ENCODE data around the gene LAMA5. TPM values are rescaled to one million over a fixed set of nuclear protein-coding genes. Genes with fewer than 3 reads are reported as not detected.

LAMA5 gene
- total RNA-seq, 4 donors from 2014 or later, result 95.2 to 230 (median 139) TPM

DNA sequence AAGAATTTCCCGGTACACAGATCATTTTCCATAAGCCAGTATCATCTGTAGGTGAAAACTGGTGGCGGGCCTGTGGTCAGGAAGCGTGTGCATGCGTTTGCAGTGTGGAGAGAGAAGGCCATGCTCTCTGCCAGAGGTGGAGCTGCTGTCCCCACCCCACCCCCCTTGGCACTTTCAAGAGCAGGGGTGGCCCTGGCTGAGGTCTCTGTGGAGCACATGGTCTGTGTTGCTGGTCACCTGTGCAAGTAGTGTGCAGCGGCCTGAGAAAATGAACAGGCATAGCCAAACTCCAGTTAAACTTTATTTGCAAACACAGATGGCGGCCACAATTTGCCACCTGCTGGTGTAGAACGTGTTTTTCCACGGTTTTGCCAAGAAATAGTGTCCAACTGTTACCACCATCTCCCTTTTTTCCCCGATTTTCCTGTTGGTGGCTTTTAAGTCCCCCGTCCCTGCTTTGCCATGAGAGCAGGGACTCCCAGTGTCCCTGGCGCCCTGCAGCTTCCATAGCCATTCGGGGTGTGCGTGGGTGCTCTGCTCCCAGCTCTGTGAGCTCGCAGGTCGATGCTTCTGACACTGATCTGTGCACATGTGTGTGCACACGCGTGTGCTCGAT lies 61.9 kb downstream of the LAMA5 start:
- DNase-seq (ENCODE audit: low spot score in 2 of 2), result no peak
- no peaks in the 10 kb centered on the region for H3K27me3 ChIP-seq
- H3K36me3 ChIP-seq, result peaks cover 10 to 61% (median 28%) of the 10 kb centered on the region in 3 donors
- no peak overlapping the region for H3K4me3 ChIP-seq
- H3K27ac ChIP-seq, result no peak overlapping the region
- 77 to 81% methylated on average over 18 of the region's 18 CpGs for WGBS, 2 donors
- H3K4me1 ChIP-seq, result peaks cover 4 to 45% (median 18%) of the 10 kb centered on the region in 4 donors
- H3K9me3 ChIP-seq, result no peaks in the 10 kb centered on the region
- TF ChIP-seq, protein P1, sequence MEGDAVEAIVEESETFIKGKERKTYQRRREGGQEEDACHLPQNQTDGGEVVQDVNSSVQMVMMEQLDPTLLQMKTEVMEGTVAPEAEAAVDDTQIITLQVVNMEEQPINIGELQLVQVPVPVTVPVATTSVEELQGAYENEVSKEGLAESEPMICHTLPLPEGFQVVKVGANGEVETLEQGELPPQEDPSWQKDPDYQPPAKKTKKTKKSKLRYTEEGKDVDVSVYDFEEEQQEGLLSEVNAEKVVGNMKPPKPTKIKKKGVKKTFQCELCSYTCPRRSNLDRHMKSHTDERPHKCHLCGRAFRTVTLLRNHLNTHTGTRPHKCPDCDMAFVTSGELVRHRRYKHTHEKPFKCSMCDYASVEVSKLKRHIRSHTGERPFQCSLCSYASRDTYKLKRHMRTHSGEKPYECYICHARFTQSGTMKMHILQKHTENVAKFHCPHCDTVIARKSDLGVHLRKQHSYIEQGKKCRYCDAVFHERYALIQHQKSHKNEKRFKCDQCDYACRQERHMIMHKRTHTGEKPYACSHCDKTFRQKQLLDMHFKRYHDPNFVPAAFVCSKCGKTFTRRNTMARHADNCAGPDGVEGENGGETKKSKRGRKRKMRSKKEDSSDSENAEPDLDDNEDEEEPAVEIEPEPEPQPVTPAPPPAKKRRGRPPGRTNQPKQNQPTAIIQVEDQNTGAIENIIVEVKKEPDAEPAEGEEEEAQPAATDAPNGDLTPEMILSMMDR (IDR thresholded peaks at IDR 0.05), result no peak
- TF ChIP-seq POLR2A (IDR thresholded peaks at IDR 0.05) (no peak), EP300 (IDR thresholded peaks at IDR 0.05) (no peak)

DNA sequence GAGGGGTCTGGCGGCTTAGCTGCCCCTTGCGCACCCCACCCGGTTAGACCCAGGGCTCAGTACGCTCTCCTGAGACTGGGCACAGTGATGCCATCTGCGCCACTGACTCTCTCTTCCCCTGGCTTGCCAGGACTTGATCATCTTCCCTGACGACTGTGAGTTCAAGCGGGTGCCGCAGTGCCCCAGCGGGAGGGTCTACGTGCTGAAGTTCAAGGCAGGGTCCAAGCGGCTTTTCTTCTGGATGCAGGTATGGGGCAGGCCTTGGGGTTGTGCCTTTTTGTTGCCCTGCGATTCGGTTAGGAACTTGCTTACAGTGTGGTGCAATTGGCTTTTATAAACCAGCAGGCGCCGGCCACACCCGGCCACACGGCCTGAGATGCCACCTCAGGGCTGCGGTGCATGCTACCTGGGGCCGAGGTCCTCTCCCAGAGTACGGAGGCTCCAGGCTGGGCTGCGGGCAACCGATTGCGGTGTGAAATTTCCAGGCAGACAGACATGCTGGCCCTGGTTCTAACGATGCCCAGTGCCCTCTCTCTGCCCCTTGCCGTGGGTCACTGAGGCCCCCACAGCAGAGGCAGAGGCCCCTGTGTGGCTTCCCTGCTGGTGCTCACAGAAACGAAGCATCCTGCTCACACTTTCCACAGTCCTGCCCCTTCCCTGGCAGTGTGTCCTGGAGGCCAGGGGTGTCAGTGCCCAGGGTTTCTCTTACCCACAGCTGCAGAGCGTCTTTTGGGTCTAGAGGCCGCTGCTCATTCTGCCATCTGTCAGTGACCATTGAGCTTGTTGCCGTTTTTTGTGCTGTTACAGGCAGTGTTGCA lies 62.6 kb downstream of the LAMA5 start:
- Histone ChIP-seq H3K36me3 (peaks cover 10 to 54% (median 28%) of the 10 kb centered on the region in 3 donors), H3K27me3 (no peaks in the 10 kb centered on the region), H3K4me3 (peak overlapping the region; percentile 56 to 89 (median 76)), H3K27ac (peak overlapping the region in 2 of 4 donors; percentile 99), H3K9me3 (no peaks in the 10 kb centered on the region), H3K4me1 (peaks cover 4 to 45% (median 18%) of the 10 kb centered on the region in 4 donors)
- TF ChIP-seq, protein P1 (IDR thresholded peaks at IDR 0.05), result no peak
- DNase-seq (ENCODE audit: low spot score in 2 of 2), result no peak
- WGBS, 2 donors, result 73 to 75% methylated on average over 29 of the region's 29 CpGs

DNA sequence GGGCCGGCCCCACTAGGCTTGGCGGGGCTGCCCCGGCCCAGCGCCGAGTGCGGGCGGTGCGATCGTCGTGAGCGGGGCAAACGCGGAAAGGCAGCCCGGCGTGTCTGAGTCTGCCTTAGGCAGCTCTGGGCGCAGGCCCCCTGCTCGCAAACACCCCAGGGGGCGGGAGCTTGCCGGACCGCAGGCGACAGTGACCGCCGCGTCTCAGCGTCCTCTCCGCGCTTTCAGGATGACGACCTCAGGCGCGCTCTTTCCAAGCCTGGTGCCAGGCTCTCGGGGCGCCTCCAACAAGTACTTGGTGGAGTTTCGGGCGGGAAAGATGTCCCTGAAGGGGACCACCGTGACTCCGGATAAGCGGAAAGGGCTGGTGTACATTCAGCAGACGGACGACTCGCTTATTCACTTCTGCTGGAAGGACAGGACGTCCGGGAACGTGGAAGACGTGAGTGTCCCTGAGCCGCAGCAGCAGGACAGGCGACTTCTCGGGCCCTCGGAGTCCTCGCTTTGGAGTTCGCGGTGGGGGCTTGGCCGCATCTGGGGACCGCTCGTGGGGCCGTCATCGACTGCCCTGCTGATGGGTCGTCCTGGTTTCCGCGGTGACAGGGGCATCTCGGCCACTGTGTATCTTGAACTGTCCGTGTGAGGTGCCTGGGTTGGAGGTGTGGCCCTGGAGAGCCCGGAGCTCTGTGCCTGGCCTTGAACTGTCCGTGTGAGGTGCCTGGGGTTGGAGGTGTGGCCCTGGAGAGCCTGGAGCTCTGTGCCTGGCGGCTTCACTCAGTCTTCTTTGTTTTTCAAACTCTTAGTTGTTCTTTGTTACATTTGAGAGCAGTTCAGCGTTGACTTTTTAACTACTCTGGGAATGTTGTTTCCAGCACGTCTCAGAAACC lies 63.5 kb downstream of the LAMA5 start:
- no peaks in the 10 kb centered on the region for H3K9me3 ChIP-seq
- no peaks in the 10 kb centered on the region for H3K27me3 ChIP-seq
- H3K27ac ChIP-seq, result peak overlapping the region; percentile 96 to 99 (median 98)
- peak overlapping the region; percentile 56 to 89 (median 76) for H3K4me3 ChIP-seq
- TF ChIP-seq, protein P1 (IDR thresholded peaks at IDR 0.05), result no peak
- TF ChIP-seq EP300 (IDR thresholded peaks at IDR 0.05) (no peak), POLR2A (IDR thresholded peaks at IDR 0.05) (no peak)
- DNase-seq (ENCODE audit: low spot score in 2 of 2), result no peak
- WGBS, 2 donors, result 3 to 4% methylated on average over 44 to 56 of the region's 66 CpGs
- H3K36me3 ChIP-seq, result peaks cover 10 to 48% (median 25%) of the 10 kb centered on the region in 3 donors
- peaks cover 4 to 45% (median 18%) of the 10 kb centered on the region in 4 donors for H3K4me1 ChIP-seq

DNA sequence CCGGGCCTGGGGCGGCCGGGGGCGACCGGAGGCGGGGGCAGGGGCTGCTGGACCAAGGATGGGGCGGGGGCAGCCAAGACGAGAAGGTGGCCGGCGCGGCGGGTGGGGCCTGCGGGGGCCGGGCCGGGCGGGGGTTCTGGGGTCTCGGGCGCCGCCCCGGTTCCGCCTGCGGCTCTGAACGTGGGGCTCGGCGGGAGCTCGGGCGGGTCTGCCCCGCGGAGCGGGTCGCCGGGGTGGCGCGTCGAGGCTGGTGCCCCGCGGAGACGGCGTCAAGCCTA lies 64.1 kb downstream of the LAMA5 start:
- 0% methylated on average over 2 to 29 of the region's 39 CpGs for WGBS, 2 donors
- H3K36me3 ChIP-seq, result peaks cover 6 to 48% (median 19%) of the 10 kb centered on the region in 3 donors
- H3K4me1 ChIP-seq, result peaks cover 4 to 45% (median 18%) of the 10 kb centered on the region in 4 donors
- H3K27ac ChIP-seq, result peak overlapping the region; percentile 96 to 99 (median 98)
- H3K9me3 ChIP-seq, result no peaks in the 10 kb centered on the region
- TF ChIP-seq POLR2A (IDR thresholded peaks at IDR 0.05) (no peak), EP300 (IDR thresholded peaks at IDR 0.05) (no peak)
- TF ChIP-seq, protein P1 (IDR thresholded peaks at IDR 0.05), result no peak
- no peak for DNase-seq (ENCODE audit: low spot score in 2 of 2)
- no peaks in the 10 kb centered on the region for H3K27me3 ChIP-seq
- peak overlapping the region; percentile 56 to 89 (median 76) for H3K4me3 ChIP-seq
